Endometrial microvascular endothelial cells (primary cell): Measurements from ENCODE around the gene UVRAG. TPM values are rescaled to one million over a fixed set of nuclear protein-coding genes. Genes with fewer than 3 reads are reported as not detected.
"Not testable (repeated sequence)": the region's sequence is repeated elsewhere in the genome, so short reads cannot be mapped to it uniquely, and the experiment has no call there.

ENCODE experiments used
- in situ Hi-C: cut with HindIII; loops from 2 replicates; pipeline ENCODE4 v1.10.0; 2017; ENCODE audit warnings: low sequenced_read_pairs, low pct_unique_long_range_greater_than_20kb; ENCODE audit errors: inconsistent ontology term
- total RNA-seq: library from RNA; depleted of rRNA; stranded (reverse); fragments of >200 nt; gene quantifications from one replicate; pipeline ENCODE4 v1.2.3, GENCODE V29; 2015; ENCODE audit errors: inconsistent ontology term

Gene UVRAG
- total RNA-seq, 1 donor from 2014 or later = 34.4 TPM

DNA sequence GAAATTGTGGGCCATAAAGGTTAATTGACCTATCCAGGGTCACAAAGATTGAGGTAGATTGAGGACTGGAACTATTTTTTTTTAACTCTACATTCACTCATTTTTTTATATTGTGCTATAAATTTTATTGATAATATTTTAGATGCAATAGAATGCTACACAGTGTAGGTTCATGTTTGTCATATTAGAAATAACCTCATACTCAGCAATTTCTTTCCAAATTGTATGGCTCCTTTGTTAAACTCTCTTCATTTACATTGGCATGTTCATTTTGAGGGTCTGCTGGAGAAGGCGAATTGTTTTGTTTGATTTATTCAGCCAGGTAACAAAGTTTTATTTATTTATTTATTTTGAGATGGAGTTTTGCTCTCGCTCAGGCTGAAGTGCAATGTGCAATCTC is 44.6 kb downstream of the UVRAG start:
- in situ Hi-C loops = no loop called here

DNA sequence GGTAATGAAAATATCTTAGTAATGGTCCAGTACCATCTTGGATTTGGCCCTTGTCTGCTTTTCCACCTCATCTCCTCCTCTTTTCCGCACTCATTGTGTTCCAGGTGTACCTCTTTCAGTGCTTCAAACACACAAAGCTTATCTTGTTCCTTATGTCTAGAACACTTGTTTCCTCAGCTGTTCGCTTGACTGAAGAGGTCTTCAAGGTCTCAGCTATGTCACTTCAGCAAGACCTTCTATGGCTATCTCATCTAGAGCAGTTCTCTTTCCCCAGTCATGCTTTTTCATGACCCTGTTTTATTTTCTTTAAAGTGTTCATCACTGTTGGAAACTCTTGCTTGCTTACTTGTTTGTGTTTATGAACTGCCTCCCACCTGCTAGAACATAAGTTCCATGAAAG is 47.4 kb downstream of the UVRAG start:
- in situ Hi-C loops = no loop called here

DNA sequence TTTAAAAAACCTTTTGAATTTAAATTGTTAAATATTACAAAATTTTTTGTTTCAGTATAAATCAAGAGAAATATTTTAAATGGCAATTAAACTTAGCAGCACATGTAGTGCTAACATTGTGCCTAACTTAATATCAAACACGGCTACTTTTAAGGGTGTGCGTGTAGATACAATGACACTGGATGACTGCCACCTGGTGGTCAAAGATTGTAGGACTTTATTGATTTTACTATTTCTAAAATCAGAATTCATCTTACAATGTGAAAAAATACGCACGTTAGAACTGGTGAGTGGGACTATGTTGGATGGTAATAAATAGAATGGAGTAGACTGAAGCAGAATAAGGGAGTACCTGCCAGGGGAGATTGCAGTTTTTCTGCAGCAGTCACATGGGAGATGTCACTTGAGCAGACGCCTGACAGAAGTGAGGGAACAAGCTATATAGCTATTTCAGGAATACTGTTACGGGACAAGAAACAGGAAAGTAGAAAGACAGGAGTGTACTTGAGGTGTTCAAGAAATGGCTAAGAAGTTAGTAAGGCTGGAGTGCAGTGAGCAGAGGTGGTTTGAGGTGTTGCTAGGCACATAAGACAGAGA is 52.9 kb downstream of the UVRAG start:
- in situ Hi-C loops = no loop called here

DNA sequence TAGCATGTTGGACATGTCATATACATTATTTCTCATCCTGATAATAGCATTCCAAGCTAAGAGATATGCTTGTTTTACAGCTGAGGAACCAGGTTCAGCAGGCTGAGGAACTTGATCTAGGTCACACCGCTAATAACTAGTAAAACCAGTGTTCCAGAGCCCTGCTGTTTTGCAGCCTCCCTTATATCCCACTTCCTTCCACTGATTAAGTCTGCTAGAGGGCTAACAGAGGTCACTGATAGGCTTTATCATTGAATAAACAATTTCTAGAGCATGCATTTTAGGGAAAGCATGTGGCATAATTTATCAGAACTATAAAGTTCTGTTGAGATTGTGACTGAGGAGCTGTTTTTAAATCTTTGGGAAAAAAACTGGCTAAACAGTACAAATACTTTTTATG is 54.0 kb downstream of the UVRAG start:
- in situ Hi-C loops = no loop called here

DNA sequence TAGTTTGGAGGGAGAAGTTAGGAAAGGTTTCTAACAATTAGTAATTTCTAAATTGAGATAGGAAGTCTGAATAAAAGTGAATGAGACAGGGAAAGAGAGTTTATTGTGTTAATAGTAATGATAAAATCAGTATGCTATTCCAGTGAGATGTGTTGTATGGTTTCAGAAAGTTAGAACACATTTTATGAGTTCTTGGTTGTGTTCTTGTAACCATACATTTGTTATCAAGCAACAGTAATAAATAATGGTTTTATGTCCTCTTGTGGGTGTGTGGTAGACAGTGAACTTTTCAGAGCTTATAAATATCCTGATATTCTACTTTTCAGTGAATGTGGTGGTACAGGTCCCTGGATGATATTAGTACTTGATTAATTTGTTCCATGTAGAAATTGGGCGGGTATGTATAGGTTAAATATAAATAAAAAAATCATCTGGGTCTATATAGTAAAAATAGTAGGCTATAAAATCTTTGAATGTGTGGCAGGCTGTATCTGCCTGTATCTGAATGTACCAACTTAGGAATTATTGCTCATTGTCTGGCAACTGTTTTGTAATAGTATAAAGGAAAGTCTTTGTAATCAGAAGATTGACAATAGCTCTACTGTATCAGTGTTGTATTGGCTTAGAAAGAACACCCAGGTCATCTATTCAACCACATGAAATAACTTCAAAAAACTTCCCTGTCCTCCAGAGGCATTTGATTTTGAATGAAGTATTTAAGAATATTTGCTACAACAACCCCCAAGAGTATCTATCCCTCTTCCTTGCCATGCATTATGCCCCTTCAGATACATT is 54.8 kb downstream of the UVRAG start:
- in situ Hi-C loops = no loop called here

DNA sequence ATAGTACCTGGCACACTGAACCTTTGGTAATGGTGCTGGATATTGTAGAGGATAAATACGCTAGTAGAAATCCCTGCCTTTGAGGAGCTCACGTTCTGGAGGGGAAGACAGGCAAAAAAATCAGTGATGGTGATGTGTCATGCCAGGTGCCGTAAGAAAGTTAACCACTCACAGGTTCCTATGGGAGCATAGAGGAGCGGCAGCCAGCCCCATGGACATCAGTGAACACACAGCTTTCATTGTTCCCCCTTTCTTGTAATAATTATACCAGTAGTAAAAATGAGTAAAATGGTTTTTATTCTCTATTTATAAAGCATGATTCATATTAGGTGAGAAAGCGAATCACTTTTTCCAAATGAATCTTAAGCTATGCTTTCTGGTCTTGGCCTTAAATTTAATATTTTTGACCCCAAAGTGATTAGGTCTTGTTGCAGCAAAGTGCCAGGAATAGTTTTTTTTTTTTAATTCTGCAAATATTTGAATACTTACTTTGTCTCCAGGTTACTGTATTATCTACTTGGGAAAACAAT is 57.9 kb downstream of the UVRAG start:
- in situ Hi-C loops = no loop called here

DNA sequence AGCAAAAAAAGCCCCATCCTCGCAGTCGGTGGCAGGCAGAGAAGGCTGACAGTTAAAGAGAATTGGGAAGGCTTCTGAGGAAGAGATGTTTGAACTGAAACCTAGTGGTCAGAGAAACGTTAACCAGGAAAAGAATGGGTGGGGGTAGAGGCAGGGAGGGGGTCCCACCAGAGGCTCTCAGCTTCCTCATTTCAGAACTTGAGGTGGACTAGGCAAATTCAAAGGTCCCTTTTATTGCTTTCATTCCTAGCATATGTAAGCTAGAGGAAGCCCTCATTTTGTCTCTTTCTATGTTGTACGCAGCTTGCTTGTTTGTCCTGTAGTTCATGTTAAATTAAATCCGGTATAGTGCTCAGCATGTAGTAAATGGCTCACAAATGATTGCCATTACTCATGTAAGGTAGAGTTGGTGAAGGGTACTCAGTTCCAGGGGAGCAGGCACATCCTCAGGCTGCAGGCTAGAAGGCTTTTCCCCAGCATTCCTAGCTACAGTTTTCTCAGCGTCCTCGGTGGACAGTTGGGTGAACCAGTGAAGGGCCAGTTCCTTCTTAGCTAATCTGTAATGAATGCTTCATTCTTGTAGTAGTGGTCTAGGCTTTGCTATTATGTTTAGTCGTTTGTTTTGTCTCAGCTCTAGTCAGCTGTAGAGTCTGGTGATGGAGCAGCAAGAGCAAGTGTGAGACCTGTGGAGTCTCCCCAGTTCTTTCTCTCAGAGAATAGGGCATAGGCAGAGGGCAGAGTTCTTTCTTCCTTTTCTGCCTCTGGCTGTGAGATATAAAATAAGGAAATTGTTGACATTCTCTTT is 58.6 kb downstream of the UVRAG start:
- in situ Hi-C loops = no loop called here

DNA sequence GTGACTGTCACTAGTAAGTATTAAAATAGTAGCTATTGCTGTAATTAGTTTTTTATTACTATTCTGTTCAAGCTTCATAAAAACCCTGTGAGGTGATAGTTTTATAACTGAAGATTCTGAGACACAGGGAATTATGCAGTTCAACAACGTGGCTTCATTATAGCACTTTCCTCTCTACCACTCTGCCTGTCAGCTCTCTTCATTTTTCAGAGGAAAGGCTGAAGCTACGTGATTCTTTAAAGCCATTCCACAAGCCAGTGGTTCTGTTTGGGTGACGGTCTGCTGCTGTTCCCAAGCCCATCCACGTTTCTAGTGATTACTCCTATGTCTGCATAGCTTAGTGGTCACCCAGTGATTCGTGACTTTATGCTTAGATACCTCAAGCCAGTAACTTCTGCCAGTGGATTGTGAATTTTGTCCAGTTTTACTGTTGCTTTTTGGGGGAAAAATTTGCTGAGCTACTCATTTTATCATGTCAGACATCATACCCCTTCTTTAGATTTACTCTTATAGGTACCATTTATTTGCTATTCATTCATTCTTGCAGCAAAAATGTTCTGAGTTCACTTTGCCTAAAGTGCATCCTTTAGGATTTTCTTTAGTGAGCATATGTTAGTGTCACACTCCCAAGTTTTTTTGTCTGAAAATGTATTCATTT is 59.8 kb downstream of the UVRAG start:
- in situ Hi-C loops = no loop called here

DNA sequence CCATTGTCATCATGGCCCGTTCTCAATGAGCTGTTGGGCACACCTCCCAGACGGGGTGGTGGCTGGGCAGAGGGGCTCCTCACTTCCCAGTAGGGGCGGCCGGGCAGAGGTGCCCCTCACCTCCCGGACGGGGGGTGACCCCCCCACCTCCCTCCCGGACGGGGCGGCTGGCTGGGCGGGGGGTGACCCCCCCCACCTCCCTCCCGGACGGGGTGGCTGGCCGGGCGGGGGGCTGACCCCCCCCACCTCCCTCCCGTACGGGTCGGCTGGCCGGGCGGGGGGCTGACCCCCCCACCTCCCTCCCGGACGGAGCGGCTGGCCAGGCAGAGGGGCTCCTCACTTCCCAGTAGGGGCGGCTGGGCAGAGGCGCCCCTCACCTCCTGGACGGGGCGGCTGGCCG is 62.3 kb downstream of the UVRAG start:
- in situ Hi-C loops = not testable (repeated sequence)

DNA sequence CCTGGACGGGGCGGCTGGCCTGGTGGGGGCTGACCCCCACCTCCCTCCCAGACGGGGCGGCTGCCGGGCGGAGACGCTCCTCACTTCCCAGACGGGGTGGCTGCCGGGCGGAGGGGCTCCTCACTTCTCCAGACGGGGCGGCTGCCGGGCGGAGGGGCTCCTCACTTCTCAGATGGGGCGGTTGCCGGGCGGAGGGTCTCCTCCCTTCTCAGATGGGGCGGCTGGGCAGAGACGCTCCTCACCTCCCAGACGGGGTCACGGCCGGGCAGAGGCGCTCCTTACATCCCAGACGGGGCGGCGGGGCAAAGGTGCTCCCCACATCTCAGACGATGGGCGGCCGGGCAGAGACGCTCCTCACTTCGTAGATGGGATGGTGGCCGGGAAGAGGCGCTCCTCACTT is 62.9 kb downstream of the UVRAG start:
- in situ Hi-C loops = not testable (repeated sequence)

DNA sequence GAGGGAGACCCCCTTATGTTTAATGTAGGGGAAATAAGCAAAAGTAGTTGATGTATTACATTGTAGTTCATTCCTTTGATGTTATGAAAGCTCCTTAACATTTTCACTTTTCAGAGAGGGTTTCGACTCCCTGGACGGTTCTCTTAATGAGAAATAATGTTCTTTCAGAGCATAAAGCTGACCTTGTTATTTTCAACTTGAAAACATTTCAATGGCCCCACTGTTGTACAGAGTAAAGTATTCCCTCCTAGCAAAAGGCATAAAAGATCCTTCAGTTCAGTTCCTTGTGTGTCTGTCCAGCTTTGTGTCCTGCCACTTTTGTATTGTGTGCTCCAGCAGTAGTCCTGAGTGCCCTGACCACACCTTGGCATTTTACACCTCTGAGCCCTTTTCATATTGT is 63.9 kb downstream of the UVRAG start:
- in situ Hi-C loops = no loop called here

DNA sequence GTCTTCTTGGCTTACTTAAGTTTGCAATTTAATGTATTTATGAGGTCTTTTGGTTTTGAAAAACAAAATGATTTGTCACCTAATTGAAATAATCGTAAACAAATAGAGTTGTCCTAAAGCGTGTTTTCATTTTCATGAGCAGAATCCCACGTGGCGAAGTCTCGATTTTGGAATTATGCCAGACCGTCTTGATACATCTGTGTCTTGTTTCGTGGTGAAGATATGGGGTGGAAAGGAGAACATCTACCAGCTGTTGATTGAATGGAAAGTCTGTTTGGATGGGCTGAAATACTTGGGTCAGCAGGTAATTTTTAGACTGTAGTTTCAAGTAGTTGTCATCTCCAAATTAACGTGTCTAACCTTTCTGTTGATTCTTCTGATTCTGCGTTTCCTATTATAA is 64.7 kb downstream of the UVRAG start:
- in situ Hi-C loops = no loop called here

DNA sequence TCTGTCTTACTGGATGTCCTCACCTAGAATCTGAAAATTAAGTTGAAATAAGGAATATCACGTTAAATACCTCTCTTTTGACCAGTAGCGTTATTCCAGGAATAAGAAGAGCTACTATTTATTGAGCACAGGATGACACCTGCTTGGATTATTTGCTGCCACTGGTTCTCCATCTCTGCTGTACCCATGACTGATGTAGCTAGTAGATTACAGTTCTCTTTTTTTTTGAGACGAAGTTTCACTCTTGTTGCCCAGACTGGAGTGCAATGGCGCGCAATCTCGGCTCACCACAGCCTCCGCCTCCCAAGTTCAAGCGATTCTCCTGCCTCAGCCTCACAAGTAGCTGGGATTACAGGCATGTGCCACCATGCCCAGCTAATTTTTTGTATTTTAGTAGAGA is 65.3 kb downstream of the UVRAG start:
- in situ Hi-C loops = not testable (repeated sequence)

DNA sequence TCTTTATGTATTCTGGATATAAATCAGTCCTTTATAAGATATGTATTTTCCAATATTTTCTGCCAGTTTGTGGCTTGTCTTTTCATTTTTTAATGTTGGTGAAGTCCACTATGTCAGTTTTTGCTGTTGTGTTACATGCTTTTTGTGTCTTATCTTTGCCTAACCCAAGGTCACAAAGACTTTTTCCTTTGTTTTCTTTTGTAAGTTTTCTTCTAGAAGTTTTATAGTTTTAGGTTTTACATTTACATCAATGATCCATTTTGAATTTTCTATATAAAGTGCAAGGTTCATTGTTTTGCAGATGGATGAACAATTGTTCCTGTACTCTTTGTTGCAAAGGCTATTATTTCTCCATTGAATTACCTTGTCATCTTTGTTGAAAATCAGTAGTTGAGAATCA is 69.3 kb downstream of the UVRAG start:
- in situ Hi-C loops = no loop called here

DNA sequence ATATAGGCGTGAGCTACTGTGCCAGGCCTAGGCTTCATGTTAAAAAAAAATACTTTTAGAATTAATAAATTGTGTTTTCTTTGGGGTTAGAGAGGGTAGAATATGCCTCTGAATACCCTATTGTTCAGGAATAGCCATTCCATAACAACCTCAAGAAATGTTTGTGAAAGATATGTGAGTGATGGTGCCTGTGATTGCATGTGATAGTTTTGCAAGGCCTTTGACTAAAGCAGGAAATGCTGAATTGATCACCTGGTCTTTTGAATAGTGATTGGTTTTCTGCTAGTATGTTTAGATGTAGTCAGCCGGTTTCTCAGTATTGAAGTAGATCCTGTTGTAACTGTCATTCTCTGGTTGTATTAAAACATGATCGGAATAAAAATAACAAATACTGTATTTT is 73.4 kb downstream of the UVRAG start:
- in situ Hi-C loops = no loop called here

DNA sequence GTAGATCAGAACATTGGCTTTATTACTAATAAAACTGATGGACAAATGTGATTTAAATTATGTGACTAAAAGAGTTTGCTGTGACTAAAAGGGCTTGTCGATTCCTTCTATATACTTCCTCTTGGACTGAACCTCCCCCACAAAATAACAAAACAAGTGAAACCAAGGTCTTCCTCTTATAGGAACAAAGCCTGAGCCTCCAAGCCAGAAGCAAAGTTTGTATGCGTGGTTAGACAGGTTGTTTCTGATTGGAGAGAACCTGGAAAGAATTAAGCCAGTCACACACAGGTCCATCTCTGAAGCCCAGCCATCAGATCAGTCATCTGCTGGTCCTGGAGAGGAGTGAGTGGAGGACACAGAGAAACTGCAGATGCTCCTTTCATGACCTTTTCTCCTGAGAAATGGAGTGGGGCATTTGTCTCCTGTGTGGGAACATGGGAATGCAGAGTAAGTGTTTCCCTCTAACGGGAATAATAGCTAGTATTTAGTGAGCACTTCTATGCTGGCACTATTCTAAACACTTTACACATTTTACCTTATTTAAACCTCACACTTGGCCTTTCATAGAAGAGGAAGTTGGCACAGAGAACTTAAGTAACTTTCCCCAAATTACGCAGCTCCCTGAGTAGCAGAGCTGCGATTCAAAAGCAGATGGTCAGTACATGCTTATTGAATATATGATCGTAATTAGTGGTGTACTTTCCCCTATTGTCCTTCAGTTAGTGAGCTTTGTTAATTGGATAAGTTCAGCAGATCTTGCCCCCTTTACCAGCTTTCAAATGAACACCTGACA is 77.1 kb downstream of the UVRAG start:
- in situ Hi-C loops = no loop called here

DNA sequence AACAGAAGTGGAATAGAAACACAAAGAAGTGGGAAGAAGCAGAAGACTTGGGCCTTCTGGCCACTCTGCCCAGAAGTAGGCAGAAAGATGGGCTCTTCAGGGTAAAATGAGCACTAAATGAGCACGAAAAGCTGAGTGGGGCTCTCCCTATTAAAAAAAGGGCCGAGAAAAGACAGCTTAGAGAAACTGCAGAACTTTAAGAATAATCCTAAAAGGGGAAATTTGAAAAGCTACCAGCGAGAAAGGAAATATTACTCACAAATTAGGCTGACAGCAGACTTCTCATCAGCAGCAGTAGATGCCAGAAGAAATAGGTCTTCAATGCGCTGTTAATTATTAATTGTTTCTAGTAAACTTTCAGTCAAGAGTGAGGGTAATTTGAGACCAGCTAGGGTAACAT is 78.2 kb downstream of the UVRAG start:
- in situ Hi-C loops = no loop called here

DNA sequence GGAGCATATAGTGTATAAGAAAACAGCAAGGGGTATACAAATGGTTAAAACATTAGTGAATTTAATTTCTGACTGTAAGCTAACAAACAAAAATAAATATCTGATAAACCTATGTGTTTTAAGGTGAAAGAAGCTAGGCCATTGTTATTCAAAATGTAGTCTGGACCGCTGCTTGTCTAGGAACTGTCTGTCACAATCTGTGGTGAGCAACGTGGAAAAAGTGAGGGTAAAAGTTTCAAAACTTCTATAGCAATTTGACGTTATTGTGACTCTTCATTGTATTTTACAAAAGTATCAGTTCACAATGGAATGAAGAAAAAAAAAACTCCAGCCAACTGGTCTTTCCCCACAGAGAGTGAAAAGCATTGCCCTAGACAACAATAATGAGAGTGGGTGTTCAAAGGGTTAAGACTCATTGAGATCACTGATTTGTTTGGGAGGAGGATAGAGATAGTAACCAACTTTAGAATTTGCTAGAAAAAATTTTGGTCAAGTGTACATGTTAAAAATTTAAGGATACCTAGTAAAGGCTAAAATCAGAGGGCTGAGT is 79.1 kb downstream of the UVRAG start:
- in situ Hi-C loops = no loop called here
